ES-I3 (cell line): ENCODE data around the gene CARD11.
"Not testable (repeated sequence)": the region's sequence is repeated elsewhere in the genome, so short reads cannot be mapped to it uniquely, and the experiment has no call there.

Experiments
- H3K36me3 ChIP-seq: 2 replicates; pipeline ENCODE4 v1.6.1; 2013; ENCODE audit warnings: mild to moderate bottlenecking, low read length, control low read depth, moderate library complexity; ENCODE audit not compliant: insufficient read depth
- H3K4me1 ChIP-seq: 2 replicates; pipeline ENCODE4 v1.6.1; 2013; ENCODE audit warnings: mild to moderate bottlenecking, control low read depth, low read length; ENCODE audit not compliant: insufficient read depth
- H3K9ac ChIP-seq: 2 replicates; pipeline ENCODE4 v1.6.1; 2013; ENCODE audit warnings: low read depth, mild to moderate bottlenecking, low read length, moderate library complexity
- H3K9me3 ChIP-seq: 2 replicates; pipeline ENCODE4 v1.6.1; 2013; ENCODE audit warnings: mild to moderate bottlenecking, low read length, moderate library complexity; ENCODE audit not compliant: control insufficient read depth, insufficient read depth

CARD11 gene

GRCh38 chr7:3021224-3021623 lies 22.4 kb downstream of the CARD11 start:
- H3K9ac ChIP-seq, H3K36me3 ChIP-seq, H3K9me3 ChIP-seq, H3K4me1 ChIP-seq: not testable (repeated sequence)

GRCh38 chr7:3020416-3020815 lies 23.3 kb downstream of the CARD11 start:
- H3K9me3 ChIP-seq, result no peaks in the 10 kb centered on the region; the same call in 1 of the 2 replicates
- H3K9ac ChIP-seq, result no peak overlapping the region
- H3K36me3 ChIP-seq, result peaks cover 8% of the 10 kb centered on the region; the same call in 1 of the 2 replicates
- no peaks in the 10 kb centered on the region for H3K4me1 ChIP-seq

GRCh38 chr7:3019801-3020200 lies 23.9 kb downstream of the CARD11 start:
- H3K36me3 ChIP-seq, result peaks cover 8% of the 10 kb centered on the region; the same call in 1 of the 2 replicates
- H3K9me3 ChIP-seq, result no peaks in the 10 kb centered on the region; the same call in 1 of the 2 replicates
- H3K9ac ChIP-seq, result no peak overlapping the region

GRCh38 chr7:3013975-3014792 lies 29.5 kb downstream of the CARD11 start:
- Histone ChIP-seq H3K4me1 (no peaks in the 10 kb centered on the region), H3K36me3 (no peaks in the 10 kb centered on the region), H3K9ac (no peak overlapping the region), H3K9me3 (no peaks in the 10 kb centered on the region)

More at GRCh38 chr7:3019801-3020200, 23.9 kb downstream of the CARD11 start:
- H3K4me1 ChIP-seq, result no peaks in the 10 kb centered on the region

- Histone ChIP-seq H3K9ac (no peak overlapping the region), H3K36me3 (no peaks in the 10 kb centered on the region), H3K9me3 (no peaks in the 10 kb centered on the region), H3K4me1 (no peaks in the 10 kb centered on the region)
These were observed 32.3 kb downstream of the CARD11 start for GRCh38 chr7:3011211-3011852.

GRCh38 chr7:3010161-3010560 lies 33.5 kb downstream of the CARD11 start:
- no peak overlapping the region for H3K9ac ChIP-seq
- no peaks in the 10 kb centered on the region for H3K4me1 ChIP-seq
- H3K36me3 ChIP-seq, result no peaks in the 10 kb centered on the region
- no peaks in the 10 kb centered on the region for H3K9me3 ChIP-seq

GRCh38 chr7:3009086-3009485 lies 34.6 kb downstream of the CARD11 start:
- no peaks in the 10 kb centered on the region for H3K4me1 ChIP-seq
- no peaks in the 10 kb centered on the region for H3K9me3 ChIP-seq
- H3K36me3 ChIP-seq, result no peaks in the 10 kb centered on the region
- no peak overlapping the region for H3K9ac ChIP-seq

- H3K4me1 ChIP-seq, result no peaks in the 10 kb centered on the region
- no peaks in the 10 kb centered on the region for H3K9me3 ChIP-seq
- no peak overlapping the region for H3K9ac ChIP-seq
- no peaks in the 10 kb centered on the region for H3K36me3 ChIP-seq
These were observed 35.3 kb downstream of the CARD11 start for GRCh38 chr7:3008386-3008785.

- H3K4me1 ChIP-seq, result no peaks in the 10 kb centered on the region
- no peak overlapping the region for H3K9ac ChIP-seq
- no peaks in the 10 kb centered on the region for H3K36me3 ChIP-seq
- H3K9me3 ChIP-seq, result no peaks in the 10 kb centered on the region
These were observed 36.0 kb downstream of the CARD11 start for GRCh38 chr7:3007696-3008095.

- Histone ChIP-seq H3K9me3 (no peaks in the 10 kb centered on the region), H3K36me3 (no peaks in the 10 kb centered on the region), H3K4me1 (no peaks in the 10 kb centered on the region), H3K9ac (no peak overlapping the region)
These were observed 38.4 kb downstream of the CARD11 start for GRCh38 chr7:3005257-3005656.

- H3K9ac ChIP-seq, result no peak overlapping the region
- no peaks in the 10 kb centered on the region for H3K4me1 ChIP-seq
- no peaks in the 10 kb centered on the region for H3K36me3 ChIP-seq
- no peaks in the 10 kb centered on the region for H3K9me3 ChIP-seq
These were observed 39.7 kb downstream of the CARD11 start for GRCh38 chr7:3003936-3004335.

- no peaks in the 10 kb centered on the region for H3K36me3 ChIP-seq
- H3K9ac ChIP-seq, result no peak overlapping the region
- no peaks in the 10 kb centered on the region for H3K9me3 ChIP-seq
- no peaks in the 10 kb centered on the region for H3K4me1 ChIP-seq
These were observed 41.0 kb downstream of the CARD11 start for GRCh38 chr7:3002631-3003030.

GRCh38 chr7:3000566-3000965 lies 43.1 kb downstream of the CARD11 start:
- H3K36me3 ChIP-seq, result no peaks in the 10 kb centered on the region

GRCh38 chr7:2999078-2999500 lies 44.6 kb downstream of the CARD11 start:
- no peaks in the 10 kb centered on the region for H3K36me3 ChIP-seq
- H3K4me1 ChIP-seq, result no peaks in the 10 kb centered on the region
- H3K9me3 ChIP-seq, result no peaks in the 10 kb centered on the region
- no peak overlapping the region for H3K9ac ChIP-seq

More at GRCh38 chr7:3000566-3000965, 43.1 kb downstream of the CARD11 start:
- H3K9ac ChIP-seq, result no peak overlapping the region
- H3K4me1 ChIP-seq, result no peaks in the 10 kb centered on the region
- no peaks in the 10 kb centered on the region for H3K9me3 ChIP-seq

- no peak overlapping the region for H3K9ac ChIP-seq
- H3K36me3 ChIP-seq, result no peaks in the 10 kb centered on the region
- peaks cover 4% of the 10 kb centered on the region; the same call in 1 of the 2 replicates for H3K9me3 ChIP-seq
- H3K4me1 ChIP-seq, result no peaks in the 10 kb centered on the region
These were observed 46.7 kb downstream of the CARD11 start for GRCh38 chr7:2997014-2997413.
